Activated CD4-positive, alpha-beta memory T cell treated with anti-CD3 and anti-CD28 coated beads for 36 hours (primary cell): ENCODE data around the gene SHD. TPM values are rescaled to one million over a fixed set of nuclear protein-coding genes. Genes with fewer than 3 reads are reported as not detected.
A peak's percentile ranks its signal among the peaks of the same experiment; 100 is the strongest.
"Not testable (repeated sequence)": the region's sequence is repeated elsewhere in the genome, so short reads cannot be mapped to it uniquely, and the experiment has no call there.

ENCODE experiments used
- CTCF ChIA-PET: fragments of 350-600 bp; sonication (Branson Sonifier 250); formaldehyde crosslinking; loops from one replicate; lab custom pipeline; 2021; ENCODE audit warnings: antibody characterized with exemption, inconsistent platforms; lab: Charles Lee
- POLR2A ChIA-PET: fragments of 350-600 bp; sonication (Branson Sonifier 250); formaldehyde crosslinking; loops from one replicate; lab custom pipeline; 2021; ENCODE audit warnings: antibody characterized with exemption; lab: Charles Lee
- DNase-seq: peaks from one replicate; pipeline ENCODE4 v3.0.0-alpha.2; 2020
- H3K27ac Mint-ChIP-seq: one replicate; pipeline ENCODE4 v1.8.0; 2021; ENCODE audit warnings: mixed read lengths
- H3K27me3 Mint-ChIP-seq: one replicate; pipeline ENCODE4 v1.8.0; 2021; ENCODE audit warnings: mixed read lengths
- H3K36me3 Mint-ChIP-seq: one replicate; pipeline ENCODE4 v1.8.0; 2021; ENCODE audit warnings: mixed read lengths
- H3K4me1 Mint-ChIP-seq: one replicate; pipeline ENCODE4 v1.8.0; 2021; ENCODE audit warnings: low read depth, mixed read lengths
- H3K4me3 Mint-ChIP-seq: one replicate; pipeline ENCODE4 v1.8.0; 2021; ENCODE audit warnings: mild to moderate bottlenecking, mixed read lengths
- H3K9me3 Mint-ChIP-seq: one replicate; pipeline ENCODE4 v1.8.0; 2021; ENCODE audit warnings: mixed read lengths
- intact Hi-C: fragments of 100-400 bp; cut with micrococcal nuclease; formaldehyde crosslinking; loops from one replicate; pipeline ENCODE4 v1.15.1; 2023
- total RNA-seq, 2 experiments: library from RNA; stranded (reverse); gene quantifications; one replicate each; pipeline ENCODE4 v1.2.3, GENCODE V29; 2021

Gene SHD
- total RNA-seq, 2 experiments from 2014 or later: not detected

DNA sequence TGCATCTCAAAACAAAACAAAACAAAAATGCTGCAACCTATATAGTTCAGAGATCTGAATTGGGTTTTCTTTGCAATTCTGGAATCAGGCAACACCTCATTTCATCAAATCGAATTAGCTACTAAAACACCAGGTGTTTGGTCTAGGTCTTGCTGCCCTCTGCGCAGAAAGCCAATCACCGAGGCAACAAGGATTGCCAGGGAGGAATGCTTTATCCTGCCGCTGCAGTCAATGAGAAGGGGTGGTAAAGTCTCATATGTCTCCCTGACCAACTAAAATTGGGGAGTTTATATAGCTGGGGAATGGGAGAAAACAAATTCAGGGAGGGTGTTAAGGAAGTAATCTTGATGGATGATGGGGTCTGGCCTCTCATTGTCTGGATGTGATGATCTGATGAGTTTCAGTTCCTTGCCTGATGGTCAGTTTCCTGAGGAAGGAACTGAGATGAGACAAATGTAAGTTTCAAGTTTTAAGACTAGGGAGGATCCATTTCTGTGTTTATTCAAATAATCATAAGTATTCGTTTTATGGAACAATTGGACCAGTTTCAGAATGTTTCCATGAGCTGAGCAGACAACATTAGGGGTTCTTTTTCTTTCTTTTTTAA, 37.1 kb upstream of the SHD start:
- CTCF ChIA-PET: interaction anchor here (1.3 to 1.5 kb wide), 2 partner anchors 9 to 25 kb away, joined by 3 to 4 read pairs; no protein-coding TSS in a partner anchor
- H3K4me3 Mint-ChIP-seq: no peak overlapping the region
- no peak for DNase-seq
- H3K9me3 Mint-ChIP-seq: peaks cover 8% of the 10 kb centered on the region
- intact Hi-C loops: no loop called here
- H3K36me3 Mint-ChIP-seq: peaks cover 2% of the 10 kb centered on the region
- POLR2A ChIA-PET: interaction anchor here (0.6 kb wide), 1 partner anchor 20 kb away, joined by 3 read pairs; no protein-coding TSS in a partner anchor
- no peaks in the 10 kb centered on the region for H3K27me3 Mint-ChIP-seq
- peaks cover 5% of the 10 kb centered on the region for H3K4me1 Mint-ChIP-seq
- H3K27ac Mint-ChIP-seq: no peak overlapping the region

GRCh38 chr19:4245938-4246337, 33.1 kb upstream of the SHD start:
- H3K27ac Mint-ChIP-seq, CTCF ChIA-PET, DNase-seq, POLR2A ChIA-PET, H3K27me3 Mint-ChIP-seq, H3K9me3 Mint-ChIP-seq: not testable (repeated sequence)
- peak overlapping the region; percentile 83 for H3K4me3 Mint-ChIP-seq
- intact Hi-C loops: loop anchor here (2.0 kb wide), 1 partner anchor 17 kb away; the partner anchor contains the start of gene EBI3
- peaks cover 23% of the 10 kb centered on the region for H3K36me3 Mint-ChIP-seq
- H3K4me1 Mint-ChIP-seq: peaks cover 19% of the 10 kb centered on the region

DNA sequence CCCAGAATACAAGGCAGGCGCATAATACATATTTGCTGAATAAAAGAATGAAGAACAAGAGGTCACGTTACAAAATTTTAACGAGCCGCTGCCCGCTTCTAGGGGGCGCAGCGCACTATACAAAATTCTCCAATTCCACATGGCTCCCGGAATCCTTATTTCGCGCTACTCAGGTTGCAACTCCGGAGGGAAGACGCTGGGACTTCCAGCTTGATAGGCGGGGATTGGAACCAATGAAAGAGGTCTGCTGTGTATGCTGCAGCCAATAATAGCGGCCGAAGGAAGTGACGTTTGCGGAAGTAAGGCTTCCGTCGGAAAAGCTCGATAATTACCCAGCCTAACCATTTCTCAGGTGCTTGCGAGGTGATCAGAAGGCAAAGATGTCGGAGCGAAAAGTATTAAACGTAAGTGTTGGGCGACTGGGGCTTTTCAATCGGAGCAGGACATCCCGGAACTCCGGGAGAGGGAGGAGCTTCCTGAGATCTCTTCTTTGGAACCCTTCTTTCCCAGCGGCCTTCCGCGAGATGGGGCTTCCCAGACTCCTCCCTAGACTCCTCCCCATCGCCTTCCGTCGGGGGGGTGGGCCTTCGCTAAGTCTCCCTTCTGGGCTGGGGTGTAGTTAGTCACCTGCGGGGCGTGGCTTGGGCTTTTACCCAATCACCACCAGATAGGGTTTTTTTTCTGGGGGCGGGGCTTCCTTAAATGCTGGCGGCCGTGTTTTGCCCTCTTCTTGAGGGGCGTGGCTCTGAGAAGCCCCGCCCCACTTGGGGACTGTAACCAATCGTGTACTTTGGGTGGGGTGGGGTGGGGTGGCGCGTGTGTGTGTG, 32.1 kb upstream of the SHD start, which contains the start of gene YJU2:
Gene YJU2, plus strand, starts transcription at position 314 of the 827 bp plus-strand sequence. Its CDS starts 67 bp downstream, at position 381.
- Mint-ChIP-seq H3K27me3 (no peaks in the 10 kb centered on the region), H3K36me3 (peaks cover 31% of the 10 kb centered on the region), H3K27ac (peak within 1 kb of the TSS; percentile 96), H3K9me3 (peaks cover 2% of the 10 kb centered on the region), H3K4me1 (peaks cover 19% of the 10 kb centered on the region), H3K4me3 (peak within 1 kb of the TSS; percentile 83)
- ChIA-PET POLR2A (interaction anchor here (0.8 to 1.2 kb wide), 6 partner anchors 17 to 262 kb away, joined by 3 to 4 read pairs (median 4); partner anchors contain the start of genes CHAF1A, EBI3, EEF2 and MPND), CTCF (interaction anchor here (0.7 to 4.1 kb wide), 11 partner anchors 14 to 777 kb away, joined by 3 to 19 read pairs (median 4); partner anchors contain the start of genes EBI3, MPND, MRPL54 and SH3GL1)
- DNase-seq: peak; percentile 99
- intact Hi-C loops: loop anchor here (1.0 to 2.0 kb wide), 4 partner anchors 18 to 224 kb away; partner anchors contain the start of genes CHAF1A and EBI3

DNA sequence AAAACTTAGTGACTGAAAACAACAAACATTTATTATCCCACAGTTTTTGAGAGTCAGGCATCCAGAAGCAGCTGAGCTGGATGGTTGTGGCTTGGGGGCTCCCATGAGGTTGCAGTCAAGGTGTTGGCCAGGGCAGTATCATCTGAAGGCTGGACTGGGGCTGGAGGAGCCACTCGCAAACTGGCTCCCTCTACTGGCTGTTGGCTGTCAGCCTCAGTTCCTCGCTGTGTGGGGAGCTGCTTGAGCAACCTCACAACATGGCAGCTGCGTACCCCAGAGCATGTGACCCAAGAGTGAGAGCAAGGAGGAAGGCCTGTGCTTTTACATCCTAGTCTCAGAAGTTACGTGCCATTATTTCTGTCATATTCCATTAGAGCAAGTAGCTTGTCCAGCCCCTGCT, 22.5 kb upstream of the SHD start:
- no peak overlapping the region for H3K27ac Mint-ChIP-seq
- no peak overlapping the region for H3K4me3 Mint-ChIP-seq
- H3K27me3 Mint-ChIP-seq: no peaks in the 10 kb centered on the region
- ChIA-PET POLR2A (no interaction called here), CTCF (interaction anchor here (0.9 to 1.4 kb wide), 3 partner anchors 11 to 64 kb away, joined by 3 to 7 read pairs (median 4); no protein-coding TSS in a partner anchor)
- intact Hi-C loops: no loop called here
- peak; percentile 22 for DNase-seq
- H3K4me1 Mint-ChIP-seq: no peaks in the 10 kb centered on the region
- peaks cover 6% of the 10 kb centered on the region for H3K9me3 Mint-ChIP-seq
- H3K36me3 Mint-ChIP-seq: peaks cover 45% of the 10 kb centered on the region

DNA sequence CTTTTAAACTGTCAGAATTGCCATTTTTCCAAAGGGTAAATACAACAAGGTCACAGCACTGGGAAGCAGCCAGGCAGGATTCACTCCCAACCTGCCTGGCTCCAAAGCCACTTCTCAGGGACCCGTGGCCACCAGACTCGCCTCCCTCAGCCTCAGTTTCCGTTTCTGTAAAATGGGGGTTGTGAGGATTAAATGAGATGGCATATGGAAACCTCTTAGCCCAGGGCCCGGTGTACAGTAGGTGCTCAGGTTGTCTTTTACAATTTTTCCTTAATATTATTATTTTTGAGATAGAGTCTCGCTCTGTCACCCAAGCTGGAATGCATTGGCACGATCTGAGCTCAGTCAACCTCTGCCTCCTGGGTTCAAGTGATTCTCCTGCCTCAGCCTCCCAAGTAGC, 22.0 kb upstream of the SHD start:
- no peak for DNase-seq
- Mint-ChIP-seq H3K4me3 (no peak overlapping the region), H3K9me3 (peaks cover 6% of the 10 kb centered on the region), H3K36me3 (peaks cover 41% of the 10 kb centered on the region), H3K4me1 (no peaks in the 10 kb centered on the region), H3K27ac (no peak overlapping the region), H3K27me3 (no peaks in the 10 kb centered on the region)
- ChIA-PET POLR2A (no interaction called here), CTCF (interaction anchor here (0.6 to 1.4 kb wide), 3 partner anchors 10 to 42 kb away, joined by 3 to 7 read pairs (median 4); no protein-coding TSS in a partner anchor)
- intact Hi-C loops: no loop called here

DNA sequence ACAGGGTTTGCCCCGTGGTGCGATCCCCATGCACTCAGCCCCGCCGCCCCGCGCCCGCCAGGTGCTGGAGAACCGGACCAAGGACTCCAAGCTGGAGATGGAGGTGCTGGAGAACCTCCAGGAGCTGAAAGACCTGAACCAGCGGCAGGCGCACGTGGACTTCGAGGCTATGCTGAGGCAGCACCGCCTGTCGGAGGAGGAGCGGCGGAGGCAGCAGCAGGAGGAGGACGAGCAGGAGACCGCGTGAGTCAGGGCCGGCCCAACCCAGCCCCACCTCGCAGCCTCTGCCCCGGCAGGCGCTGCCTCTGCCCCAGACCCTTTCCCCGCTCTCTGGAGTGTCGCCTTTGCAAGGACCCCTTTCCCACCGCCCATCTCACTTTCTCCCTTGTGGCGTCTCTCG, 20.9 kb upstream of the SHD start:
- Mint-ChIP-seq H3K27ac (no peak overlapping the region), H3K9me3 (peaks cover 6% of the 10 kb centered on the region), H3K4me3 (no peak overlapping the region), H3K27me3 (no peaks in the 10 kb centered on the region), H3K36me3 (peaks cover 34% of the 10 kb centered on the region), H3K4me1 (no peaks in the 10 kb centered on the region)
- ChIA-PET POLR2A (no interaction called here), CTCF (no interaction called here)
- intact Hi-C loops: no loop called here
- DNase-seq: no peak

DNA sequence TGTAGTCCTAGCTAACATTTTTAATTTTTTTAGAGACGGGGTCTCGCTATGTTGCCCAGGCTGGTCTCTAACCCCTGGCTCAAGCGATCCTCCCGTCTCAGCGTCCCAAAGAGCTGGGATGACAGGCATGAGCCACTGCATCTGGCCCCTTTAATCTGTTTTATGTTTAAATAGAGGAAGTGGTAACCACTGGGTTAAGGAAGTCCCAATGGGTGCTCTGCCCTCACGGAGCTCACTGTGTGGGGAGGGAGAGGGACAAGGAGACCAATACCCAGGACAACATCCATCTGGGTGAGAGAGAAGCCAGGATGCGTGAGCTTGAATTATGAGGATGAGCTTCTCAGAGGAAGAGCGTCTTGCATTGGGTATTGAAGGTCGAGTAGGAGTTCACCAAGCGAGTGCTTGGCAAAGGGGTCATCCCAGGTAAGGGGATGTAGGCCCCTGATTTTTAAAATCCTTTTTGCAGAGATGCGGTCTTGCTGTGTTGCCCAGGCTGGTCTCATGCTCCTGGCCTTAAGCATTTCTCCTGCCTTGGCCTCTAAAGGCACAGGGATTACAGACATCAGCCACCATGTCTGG, 18.4 kb upstream of the SHD start:
- CTCF ChIA-PET: no interaction called here
- DNase-seq: no peak
- Mint-ChIP-seq H3K4me3 (no peak overlapping the region), H3K27ac (no peak overlapping the region), H3K4me1 (peaks cover 5% of the 10 kb centered on the region), H3K9me3 (peaks cover 6% of the 10 kb centered on the region), H3K27me3 (no peaks in the 10 kb centered on the region), H3K36me3 (peaks cover 25% of the 10 kb centered on the region)
- intact Hi-C loops: loop anchor here (10.0 kb wide), 1 partner anchor 264 kb away; no protein-coding TSS in a partner anchor
- POLR2A ChIA-PET: interaction anchor here (0.6 kb wide), 1 partner anchor 147 kb away, joined by 3 read pairs; no protein-coding TSS in a partner anchor

- CTCF ChIA-PET: interaction anchor here (1.3 kb wide), 1 partner anchor 88 kb away, joined by 3 read pairs; no protein-coding TSS in a partner anchor
- DNase-seq: no peak
- H3K9me3 Mint-ChIP-seq: no peaks in the 10 kb centered on the region
- H3K36me3 Mint-ChIP-seq: peaks cover 30% of the 10 kb centered on the region
- POLR2A ChIA-PET: interaction anchor here (1.6 kb wide), 1 partner anchor 97 kb away, joined by 3 read pairs; no protein-coding TSS in a partner anchor
- H3K4me3 Mint-ChIP-seq: no peak overlapping the region
- intact Hi-C loops: loop anchor here (10.0 kb wide), 1 partner anchor 260 kb away; no protein-coding TSS in a partner anchor
- H3K4me1 Mint-ChIP-seq: peaks cover 7% of the 10 kb centered on the region
- H3K27me3 Mint-ChIP-seq: no peaks in the 10 kb centered on the region
- H3K27ac Mint-ChIP-seq: peak overlapping the region; percentile 57
These were observed 14.3 kb upstream of the SHD start for GRCh38 chr19:4264812-4265211.

DNA sequence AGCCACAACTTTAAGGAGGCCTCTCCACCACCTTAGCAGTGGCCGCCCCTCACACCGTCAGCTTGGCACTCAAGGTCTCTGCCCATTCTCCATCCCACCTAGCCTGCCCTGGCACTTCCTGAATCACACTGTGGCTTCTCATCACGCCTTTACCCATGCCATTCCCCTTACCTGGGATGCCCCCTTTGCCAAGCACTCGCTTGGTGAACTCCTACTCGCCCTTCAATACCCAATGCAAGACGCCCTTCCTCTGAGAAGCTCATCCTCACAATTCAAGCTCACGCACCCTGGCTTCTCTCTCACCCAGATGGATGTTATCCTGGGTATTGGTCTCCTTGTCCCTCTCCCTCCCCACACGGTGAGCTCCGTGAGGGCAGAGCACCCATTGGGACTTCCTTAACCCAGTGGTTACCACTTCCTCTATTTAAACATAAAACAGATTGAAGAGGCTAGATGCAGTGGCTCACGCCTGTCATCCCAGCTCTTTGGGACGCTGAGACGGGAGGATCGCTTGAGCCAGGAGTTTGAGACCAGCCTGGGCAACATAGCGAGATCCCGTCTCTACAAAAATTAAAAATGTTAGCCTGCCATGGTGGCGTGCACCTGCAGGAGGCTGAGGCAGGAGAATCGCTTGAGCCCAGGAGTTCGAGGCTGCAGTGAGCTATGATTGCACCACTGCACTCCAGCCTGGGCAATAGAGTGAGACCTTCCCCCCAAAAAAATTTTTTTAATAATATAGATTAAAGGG, 12.6 kb upstream of the SHD start:
- ChIA-PET CTCF (interaction anchor here (0.7 to 5.4 kb wide), 33 partner anchors 10 to 259 kb away, joined by 3 to 93 read pairs (median 4); partner anchors contain the start of genes CHAF1A, FSD1, MPND and SH3GL1), POLR2A (interaction anchor here (1.1 kb wide), 1 partner anchor 10 kb away, joined by 3 read pairs; no protein-coding TSS in a partner anchor)
- H3K9me3 Mint-ChIP-seq: no peaks in the 10 kb centered on the region
- H3K4me1 Mint-ChIP-seq: peaks cover 7% of the 10 kb centered on the region
- H3K36me3 Mint-ChIP-seq: peaks cover 29% of the 10 kb centered on the region
- no peak for DNase-seq
- intact Hi-C loops: loop anchor here (10.0 kb wide), 1 partner anchor 258 kb away; no protein-coding TSS in a partner anchor
- H3K4me3 Mint-ChIP-seq: no peak overlapping the region
- H3K27me3 Mint-ChIP-seq: no peaks in the 10 kb centered on the region
- H3K27ac Mint-ChIP-seq: no peak overlapping the region

DNA sequence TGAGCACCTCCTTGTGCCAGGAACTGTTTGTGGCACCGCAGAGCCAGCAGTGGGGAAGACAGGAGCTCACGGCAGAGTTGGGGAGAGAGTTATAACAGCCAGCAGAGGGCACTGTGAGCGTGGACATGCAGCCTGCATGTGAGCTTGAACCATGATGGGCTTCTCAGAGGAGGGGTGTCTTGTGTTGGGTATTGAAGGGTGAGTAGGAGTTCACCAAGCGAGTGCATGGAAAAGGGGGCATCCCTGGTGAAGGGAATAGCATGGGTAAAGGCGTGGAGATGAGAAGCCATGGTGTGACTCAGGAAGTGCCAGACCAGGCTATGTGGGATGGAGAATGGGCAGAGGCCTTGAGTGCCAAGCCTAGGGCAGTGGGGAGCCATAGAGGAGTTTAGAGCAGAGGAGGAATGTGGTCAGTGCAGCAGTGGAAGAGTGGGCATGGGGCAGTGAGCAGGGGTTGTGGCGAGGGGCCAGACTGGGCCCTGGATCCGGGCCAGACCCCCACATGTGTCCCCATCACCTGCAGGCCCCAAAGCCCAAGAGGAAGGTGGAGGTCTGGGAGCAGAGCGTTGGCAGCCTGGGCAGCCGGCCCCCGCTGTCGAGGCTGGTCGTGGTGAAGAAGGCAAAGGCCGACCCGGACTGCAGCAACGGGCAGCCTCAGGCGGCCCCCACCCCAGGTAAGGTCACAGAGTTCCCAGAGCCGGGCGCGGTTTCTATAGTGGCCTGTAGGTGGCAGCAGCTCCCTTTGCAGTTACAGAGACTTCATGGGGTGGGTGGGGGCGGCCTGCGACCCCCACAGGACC, 11.8 kb upstream of the SHD start:
- Mint-ChIP-seq H3K4me3 (no peak overlapping the region), H3K27ac (no peak overlapping the region), H3K4me1 (peaks cover 7% of the 10 kb centered on the region), H3K27me3 (no peaks in the 10 kb centered on the region), H3K36me3 (peaks cover 32% of the 10 kb centered on the region), H3K9me3 (no peaks in the 10 kb centered on the region)
- ChIA-PET CTCF (interaction anchor here (0.7 to 5.4 kb wide), 39 partner anchors 11 to 258 kb away, joined by 3 to 93 read pairs (median 4); partner anchors contain the start of genes CHAF1A, FSD1, MPND and SH3GL1), POLR2A (interaction anchor here (1.1 kb wide), 1 partner anchor 9 kb away, joined by 3 read pairs; no protein-coding TSS in a partner anchor)
- intact Hi-C loops: loop anchor here (1.0 to 10.0 kb wide), 3 partner anchors 85 to 258 kb away; no protein-coding TSS in a partner anchor
- DNase-seq: peak; percentile 68
